ENCODE results near the gene IRF2BP1.

DNA sequence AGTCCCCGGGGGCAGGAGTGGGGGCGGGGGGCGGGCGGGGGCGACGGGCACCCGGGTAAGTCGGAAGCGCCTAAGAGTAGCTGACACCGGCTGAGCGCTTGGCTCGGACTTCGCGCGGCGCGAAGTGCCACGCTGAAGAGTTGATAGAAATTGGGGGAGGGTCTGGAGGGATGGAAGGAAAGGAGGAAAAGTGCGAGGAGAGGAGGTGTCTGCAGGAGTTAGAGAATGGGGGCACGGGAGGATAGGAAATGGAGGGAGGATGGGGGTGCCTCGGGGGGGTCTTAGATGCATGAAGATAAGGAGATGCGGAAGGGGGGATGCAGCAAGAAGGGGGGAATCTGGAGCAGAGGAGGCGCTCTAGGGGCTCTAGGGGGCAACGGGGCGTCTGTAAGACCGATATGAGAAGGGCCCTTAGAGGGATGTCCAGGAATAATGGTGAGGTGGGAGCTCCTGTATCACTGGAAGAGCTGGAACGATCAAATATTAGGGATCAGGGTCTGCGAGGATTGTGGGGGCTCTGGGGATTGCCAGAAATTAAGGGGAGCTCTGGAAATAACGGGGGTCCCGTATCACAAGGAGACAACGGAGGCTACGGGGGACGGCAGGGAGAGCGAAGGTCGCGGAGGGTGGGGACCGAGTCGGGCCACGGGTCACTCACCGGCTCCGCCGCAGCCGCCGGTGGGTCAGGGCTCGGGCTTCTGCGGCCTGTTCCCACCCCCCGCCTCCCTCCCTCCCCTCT lies 16.1 kb upstream of the IRF2BP1 start, which contains the start of gene MYPOP:
- TF ChIP-seq, protein P1, sequence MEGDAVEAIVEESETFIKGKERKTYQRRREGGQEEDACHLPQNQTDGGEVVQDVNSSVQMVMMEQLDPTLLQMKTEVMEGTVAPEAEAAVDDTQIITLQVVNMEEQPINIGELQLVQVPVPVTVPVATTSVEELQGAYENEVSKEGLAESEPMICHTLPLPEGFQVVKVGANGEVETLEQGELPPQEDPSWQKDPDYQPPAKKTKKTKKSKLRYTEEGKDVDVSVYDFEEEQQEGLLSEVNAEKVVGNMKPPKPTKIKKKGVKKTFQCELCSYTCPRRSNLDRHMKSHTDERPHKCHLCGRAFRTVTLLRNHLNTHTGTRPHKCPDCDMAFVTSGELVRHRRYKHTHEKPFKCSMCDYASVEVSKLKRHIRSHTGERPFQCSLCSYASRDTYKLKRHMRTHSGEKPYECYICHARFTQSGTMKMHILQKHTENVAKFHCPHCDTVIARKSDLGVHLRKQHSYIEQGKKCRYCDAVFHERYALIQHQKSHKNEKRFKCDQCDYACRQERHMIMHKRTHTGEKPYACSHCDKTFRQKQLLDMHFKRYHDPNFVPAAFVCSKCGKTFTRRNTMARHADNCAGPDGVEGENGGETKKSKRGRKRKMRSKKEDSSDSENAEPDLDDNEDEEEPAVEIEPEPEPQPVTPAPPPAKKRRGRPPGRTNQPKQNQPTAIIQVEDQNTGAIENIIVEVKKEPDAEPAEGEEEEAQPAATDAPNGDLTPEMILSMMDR (IDR thresholded peaks at IDR 0.05) = no peak
- TF ChIP-seq POLR2AphosphoS5 (IDR thresholded peaks at IDR 0.05) = no peak
